HEK293 (cell line): ENCODE measurements around the gene GHDC.

Experiments used
- GLI2 ChIP-seq: fragments of 450-650 bp; formaldehyde crosslinking; IDR thresholded peaks from 2 replicates; pipeline ENCODE4; 2017; ENCODE audit warnings: missing biosample characterization, missing genetic modification characterization, low read depth, borderline replicate concordance
- OVOL3 ChIP-seq: fragments of 450-650 bp; formaldehyde crosslinking; IDR thresholded peaks from 2 replicates; pipeline ENCODE4 v1.5.1; 2016; ENCODE audit warnings: missing biosample characterization, missing genetic modification characterization
- PRDM1 ChIP-seq: fragments of 450-650 bp; formaldehyde crosslinking; IDR thresholded peaks from 2 replicates; pipeline ENCODE4; 2016; ENCODE audit warnings: missing biosample characterization, missing genetic modification characterization
- SALL2 ChIP-seq: fragments of 450-650 bp; formaldehyde crosslinking; IDR thresholded peaks from 2 replicates; pipeline ENCODE4 v1.5.0; 2017; ENCODE audit warnings: missing biosample characterization, mild to moderate bottlenecking, missing genetic modification characterization, borderline replicate concordance
- ZNF121 ChIP-seq: fragments of 450-650 bp; formaldehyde crosslinking; IDR thresholded peaks from 2 replicates; pipeline ENCODE4 v1.5.1; 2016; ENCODE audit warnings: missing biosample characterization, missing genetic modification characterization
- ZNF140 ChIP-seq: fragments of 450-650 bp; formaldehyde crosslinking; IDR thresholded peaks from 2 replicates; pipeline ENCODE4 v1.5.1; 2016; ENCODE audit warnings: missing biosample characterization, missing genetic modification characterization
- ZNF155 ChIP-seq: fragments of 450-650 bp; formaldehyde crosslinking; IDR thresholded peaks from 2 replicates; pipeline ENCODE4 v1.5.1; 2016; ENCODE audit warnings: missing biosample characterization, missing genetic modification characterization
- ZNF16 ChIP-seq: fragments of 450-650 bp; formaldehyde crosslinking; IDR thresholded peaks from 2 replicates; pipeline ENCODE4 v1.5.1; 2016; ENCODE audit warnings: low read depth, missing biosample characterization, missing genetic modification characterization
- ZNF19 ChIP-seq: fragments of 450-650 bp; formaldehyde crosslinking; IDR thresholded peaks from 2 replicates; pipeline ENCODE4; 2016; ENCODE audit warnings: missing biosample characterization, missing genetic modification characterization, low read depth
- ZNF404 ChIP-seq: fragments of 450-650 bp; formaldehyde crosslinking; IDR thresholded peaks from 2 replicates; pipeline ENCODE4 v1.5.1; 2017; ENCODE audit warnings: missing biosample characterization, missing genetic modification characterization
- ZNF423 ChIP-seq: fragments of 450-650 bp; formaldehyde crosslinking; IDR thresholded peaks from 2 replicates; pipeline ENCODE4 v1.5.1; 2016; ENCODE audit warnings: missing biosample characterization, missing genetic modification characterization
- ZNF473 ChIP-seq: fragments of 450-650 bp; formaldehyde crosslinking; IDR thresholded peaks from 2 replicates; pipeline ENCODE4 v1.5.1; 2017; ENCODE audit warnings: missing biosample characterization, missing genetic modification characterization
- ZNF660 ChIP-seq: fragments of 450-650 bp; IDR thresholded peaks from 2 replicates; pipeline ENCODE4 v1.5.1; 2018; ENCODE audit warnings: missing biosample characterization, mild to moderate bottlenecking, missing genetic modification characterization
- ZNF670 ChIP-seq: fragments of 450-650 bp; formaldehyde crosslinking; IDR thresholded peaks from 2 replicates; pipeline ENCODE4 v1.5.1; 2016; ENCODE audit warnings: missing biosample characterization, missing genetic modification characterization, low read depth
- ZNF777 ChIP-seq: fragments of 450-650 bp; formaldehyde crosslinking; IDR thresholded peaks from 2 replicates; pipeline ENCODE4 v1.5.1; 2017; ENCODE audit warnings: missing biosample characterization, missing genetic modification characterization, borderline replicate concordance
- ZNF791 ChIP-seq: fragments of 450-650 bp; formaldehyde crosslinking; IDR thresholded peaks from 2 replicates; pipeline ENCODE4 v1.5.1; 2016; ENCODE audit warnings: missing biosample characterization, missing genetic modification characterization
- ZSCAN30 ChIP-seq: fragments of 450-650 bp; IDR thresholded peaks from 2 replicates; pipeline ENCODE4 v1.5.1; 2018; ENCODE audit warnings: missing biosample characterization, mild to moderate bottlenecking, missing genetic modification characterization, moderate library complexity
- TF ChIP-seq, protein P1 (sequence below): fragments of 450-650 bp; formaldehyde crosslinking; IDR thresholded peaks from 2 replicates; pipeline ENCODE4 v1.5.1; 2016; ENCODE audit warnings: missing biosample characterization, missing genetic modification characterization, borderline replicate concordance
- TF ChIP-seq, protein P2 (sequence below): fragments of 450-650 bp; formaldehyde crosslinking; IDR thresholded peaks from 2 replicates; pipeline ENCODE4 v1.5.1; 2016; ENCODE audit warnings: missing biosample characterization, missing genetic modification characterization
- TF ChIP-seq, protein P3 (sequence below): fragments of 450-650 bp; formaldehyde crosslinking; optimal IDR thresholded peaks from 2 replicates; pipeline ENCODE3; 2016; ENCODE audit warnings: missing biosample characterization, mild to moderate bottlenecking, missing genetic modification characterization
- TF ChIP-seq, protein P4 (sequence below): fragments of 450-650 bp; formaldehyde crosslinking; conservative IDR thresholded peaks from 2 replicates; pipeline ENCODE4 v1.5.1; 2016; ENCODE audit warnings: low read depth, missing biosample characterization, missing genetic modification characterization
- TF ChIP-seq, protein P5 (sequence below): sonication (generic); formaldehyde crosslinking; IDR thresholded peaks from 2 replicates; pipeline ENCODE4 v1.8.1; 2022; ENCODE audit warnings: mild to moderate bottlenecking, moderate library complexity, missing genetic modification reagents

Gene GHDC

DNA sequence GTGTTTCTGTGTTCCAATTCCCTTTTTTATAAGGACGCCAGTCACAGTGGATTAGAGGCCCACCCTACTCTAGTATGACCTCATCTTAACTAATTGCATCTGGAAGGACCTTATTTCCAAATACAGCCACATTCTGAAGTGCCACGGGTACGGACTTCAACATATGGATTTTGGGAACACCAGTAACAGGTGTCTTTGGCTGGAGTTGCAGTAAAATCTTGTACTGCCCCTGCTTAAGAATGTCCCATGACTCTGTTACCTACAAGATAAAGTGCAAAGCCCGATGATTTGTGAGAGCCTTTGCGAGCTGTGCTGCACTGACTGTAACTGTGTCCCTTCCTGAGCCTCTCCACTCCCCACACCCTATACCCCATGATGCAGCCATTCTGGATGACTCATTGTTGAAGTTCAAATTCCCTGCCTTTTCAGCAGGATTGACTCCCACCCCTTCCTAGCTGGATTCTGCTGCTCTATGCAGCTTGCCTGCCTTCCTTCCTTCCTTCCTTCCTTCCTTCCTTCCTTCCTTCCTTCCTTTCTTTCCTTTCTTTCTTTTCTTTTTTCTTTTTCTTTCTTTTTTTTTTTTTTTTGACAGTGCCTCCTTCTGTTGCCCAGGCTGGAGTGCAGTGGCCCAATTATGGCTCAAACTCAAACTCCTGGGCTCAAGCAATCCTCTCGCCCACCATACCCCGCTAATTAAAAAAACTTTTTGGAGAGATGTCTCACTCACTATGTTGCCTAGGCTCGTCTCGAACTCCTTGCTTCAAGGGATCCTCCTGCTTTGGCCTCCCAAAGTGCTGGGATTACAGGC, 11.2 kb downstream of the GHDC start (continued):
- TF ChIP-seq, protein P1, sequence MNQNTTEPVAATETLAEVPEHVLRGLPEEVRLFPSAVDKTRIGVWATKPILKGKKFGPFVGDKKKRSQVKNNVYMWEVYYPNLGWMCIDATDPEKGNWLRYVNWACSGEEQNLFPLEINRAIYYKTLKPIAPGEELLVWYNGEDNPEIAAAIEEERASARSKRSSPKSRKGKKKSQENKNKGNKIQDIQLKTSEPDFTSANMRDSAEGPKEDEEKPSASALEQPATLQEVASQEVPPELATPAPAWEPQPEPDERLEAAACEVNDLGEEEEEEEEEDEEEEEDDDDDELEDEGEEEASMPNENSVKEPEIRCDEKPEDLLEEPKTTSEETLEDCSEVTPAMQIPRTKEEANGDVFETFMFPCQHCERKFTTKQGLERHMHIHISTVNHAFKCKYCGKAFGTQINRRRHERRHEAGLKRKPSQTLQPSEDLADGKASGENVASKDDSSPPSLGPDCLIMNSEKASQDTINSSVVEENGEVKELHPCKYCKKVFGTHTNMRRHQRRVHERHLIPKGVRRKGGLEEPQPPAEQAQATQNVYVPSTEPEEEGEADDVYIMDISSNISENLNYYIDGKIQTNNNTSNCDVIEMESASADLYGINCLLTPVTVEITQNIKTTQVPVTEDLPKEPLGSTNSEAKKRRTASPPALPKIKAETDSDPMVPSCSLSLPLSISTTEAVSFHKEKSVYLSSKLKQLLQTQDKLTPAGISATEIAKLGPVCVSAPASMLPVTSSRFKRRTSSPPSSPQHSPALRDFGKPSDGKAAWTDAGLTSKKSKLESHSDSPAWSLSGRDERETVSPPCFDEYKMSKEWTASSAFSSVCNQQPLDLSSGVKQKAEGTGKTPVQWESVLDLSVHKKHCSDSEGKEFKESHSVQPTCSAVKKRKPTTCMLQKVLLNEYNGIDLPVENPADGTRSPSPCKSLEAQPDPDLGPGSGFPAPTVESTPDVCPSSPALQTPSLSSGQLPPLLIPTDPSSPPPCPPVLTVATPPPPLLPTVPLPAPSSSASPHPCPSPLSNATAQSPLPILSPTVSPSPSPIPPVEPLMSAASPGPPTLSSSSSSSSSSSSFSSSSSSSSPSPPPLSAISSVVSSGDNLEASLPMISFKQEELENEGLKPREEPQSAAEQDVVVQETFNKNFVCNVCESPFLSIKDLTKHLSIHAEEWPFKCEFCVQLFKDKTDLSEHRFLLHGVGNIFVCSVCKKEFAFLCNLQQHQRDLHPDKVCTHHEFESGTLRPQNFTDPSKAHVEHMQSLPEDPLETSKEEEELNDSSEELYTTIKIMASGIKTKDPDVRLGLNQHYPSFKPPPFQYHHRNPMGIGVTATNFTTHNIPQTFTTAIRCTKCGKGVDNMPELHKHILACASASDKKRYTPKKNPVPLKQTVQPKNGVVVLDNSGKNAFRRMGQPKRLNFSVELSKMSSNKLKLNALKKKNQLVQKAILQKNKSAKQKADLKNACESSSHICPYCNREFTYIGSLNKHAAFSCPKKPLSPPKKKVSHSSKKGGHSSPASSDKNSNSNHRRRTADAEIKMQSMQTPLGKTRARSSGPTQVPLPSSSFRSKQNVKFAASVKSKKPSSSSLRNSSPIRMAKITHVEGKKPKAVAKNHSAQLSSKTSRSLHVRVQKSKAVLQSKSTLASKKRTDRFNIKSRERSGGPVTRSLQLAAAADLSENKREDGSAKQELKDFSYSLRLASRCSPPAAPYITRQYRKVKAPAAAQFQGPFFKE (tag by site-specific recombination): no peak
- no peak for TF ChIP-seq ZNF140 (tag by site-specific recombination)
- TF ChIP-seq ZNF791 (tag by site-specific recombination): no peak
- TF ChIP-seq SALL2 (tag by site-specific recombination): no peak
- no peak for TF ChIP-seq GLI2 (tag by site-specific recombination)
- TF ChIP-seq ZNF777: no peak
- peak; percentile 58; the same call in 1 of the 2 replicates for TF ChIP-seq ZNF660
- TF ChIP-seq ZNF670 (tag by site-specific recombination): no peak
- TF ChIP-seq ZNF473 (tag by site-specific recombination): no peak
- TF ChIP-seq ZNF155 (tag by site-specific recombination): no peak
- TF ChIP-seq ZSCAN30 (tag by site-specific recombination): no peak
- no peak for TF ChIP-seq ZNF121 (tag by site-specific recombination)
- TF ChIP-seq ZNF19: no peak
- TF ChIP-seq PRDM1: peak; percentile 7; the same call in 1 of the 2 replicates
- TF ChIP-seq, protein P2, sequence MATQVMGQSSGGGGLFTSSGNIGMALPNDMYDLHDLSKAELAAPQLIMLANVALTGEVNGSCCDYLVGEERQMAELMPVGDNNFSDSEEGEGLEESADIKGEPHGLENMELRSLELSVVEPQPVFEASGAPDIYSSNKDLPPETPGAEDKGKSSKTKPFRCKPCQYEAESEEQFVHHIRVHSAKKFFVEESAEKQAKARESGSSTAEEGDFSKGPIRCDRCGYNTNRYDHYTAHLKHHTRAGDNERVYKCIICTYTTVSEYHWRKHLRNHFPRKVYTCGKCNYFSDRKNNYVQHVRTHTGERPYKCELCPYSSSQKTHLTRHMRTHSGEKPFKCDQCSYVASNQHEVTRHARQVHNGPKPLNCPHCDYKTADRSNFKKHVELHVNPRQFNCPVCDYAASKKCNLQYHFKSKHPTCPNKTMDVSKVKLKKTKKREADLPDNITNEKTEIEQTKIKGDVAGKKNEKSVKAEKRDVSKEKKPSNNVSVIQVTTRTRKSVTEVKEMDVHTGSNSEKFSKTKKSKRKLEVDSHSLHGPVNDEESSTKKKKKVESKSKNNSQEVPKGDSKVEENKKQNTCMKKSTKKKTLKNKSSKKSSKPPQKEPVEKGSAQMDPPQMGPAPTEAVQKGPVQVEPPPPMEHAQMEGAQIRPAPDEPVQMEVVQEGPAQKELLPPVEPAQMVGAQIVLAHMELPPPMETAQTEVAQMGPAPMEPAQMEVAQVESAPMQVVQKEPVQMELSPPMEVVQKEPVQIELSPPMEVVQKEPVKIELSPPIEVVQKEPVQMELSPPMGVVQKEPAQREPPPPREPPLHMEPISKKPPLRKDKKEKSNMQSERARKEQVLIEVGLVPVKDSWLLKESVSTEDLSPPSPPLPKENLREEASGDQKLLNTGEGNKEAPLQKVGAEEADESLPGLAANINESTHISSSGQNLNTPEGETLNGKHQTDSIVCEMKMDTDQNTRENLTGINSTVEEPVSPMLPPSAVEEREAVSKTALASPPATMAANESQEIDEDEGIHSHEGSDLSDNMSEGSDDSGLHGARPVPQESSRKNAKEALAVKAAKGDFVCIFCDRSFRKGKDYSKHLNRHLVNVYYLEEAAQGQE (tag by site-specific recombination): 0 out of 2 replicates have a peak, but pooled peaks have one; percentile 9
- TF ChIP-seq, protein P3, sequence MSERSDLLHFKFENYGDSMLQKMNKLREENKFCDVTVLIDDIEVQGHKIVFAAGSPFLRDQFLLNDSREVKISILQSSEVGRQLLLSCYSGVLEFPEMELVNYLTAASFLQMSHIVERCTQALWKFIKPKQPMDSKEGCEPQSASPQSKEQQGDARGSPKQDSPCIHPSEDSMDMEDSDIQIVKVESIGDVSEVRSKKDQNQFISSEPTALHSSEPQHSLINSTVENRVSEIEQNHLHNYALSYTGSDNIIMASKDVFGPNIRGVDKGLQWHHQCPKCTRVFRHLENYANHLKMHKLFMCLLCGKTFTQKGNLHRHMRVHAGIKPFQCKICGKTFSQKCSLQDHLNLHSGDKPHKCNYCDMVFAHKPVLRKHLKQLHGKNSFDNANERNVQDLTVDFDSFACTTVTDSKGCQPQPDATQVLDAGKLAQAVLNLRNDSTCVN (tag by site-specific recombination): peak; percentile 9
- no peak for TF ChIP-seq ZNF423
- TF ChIP-seq, protein P4, sequence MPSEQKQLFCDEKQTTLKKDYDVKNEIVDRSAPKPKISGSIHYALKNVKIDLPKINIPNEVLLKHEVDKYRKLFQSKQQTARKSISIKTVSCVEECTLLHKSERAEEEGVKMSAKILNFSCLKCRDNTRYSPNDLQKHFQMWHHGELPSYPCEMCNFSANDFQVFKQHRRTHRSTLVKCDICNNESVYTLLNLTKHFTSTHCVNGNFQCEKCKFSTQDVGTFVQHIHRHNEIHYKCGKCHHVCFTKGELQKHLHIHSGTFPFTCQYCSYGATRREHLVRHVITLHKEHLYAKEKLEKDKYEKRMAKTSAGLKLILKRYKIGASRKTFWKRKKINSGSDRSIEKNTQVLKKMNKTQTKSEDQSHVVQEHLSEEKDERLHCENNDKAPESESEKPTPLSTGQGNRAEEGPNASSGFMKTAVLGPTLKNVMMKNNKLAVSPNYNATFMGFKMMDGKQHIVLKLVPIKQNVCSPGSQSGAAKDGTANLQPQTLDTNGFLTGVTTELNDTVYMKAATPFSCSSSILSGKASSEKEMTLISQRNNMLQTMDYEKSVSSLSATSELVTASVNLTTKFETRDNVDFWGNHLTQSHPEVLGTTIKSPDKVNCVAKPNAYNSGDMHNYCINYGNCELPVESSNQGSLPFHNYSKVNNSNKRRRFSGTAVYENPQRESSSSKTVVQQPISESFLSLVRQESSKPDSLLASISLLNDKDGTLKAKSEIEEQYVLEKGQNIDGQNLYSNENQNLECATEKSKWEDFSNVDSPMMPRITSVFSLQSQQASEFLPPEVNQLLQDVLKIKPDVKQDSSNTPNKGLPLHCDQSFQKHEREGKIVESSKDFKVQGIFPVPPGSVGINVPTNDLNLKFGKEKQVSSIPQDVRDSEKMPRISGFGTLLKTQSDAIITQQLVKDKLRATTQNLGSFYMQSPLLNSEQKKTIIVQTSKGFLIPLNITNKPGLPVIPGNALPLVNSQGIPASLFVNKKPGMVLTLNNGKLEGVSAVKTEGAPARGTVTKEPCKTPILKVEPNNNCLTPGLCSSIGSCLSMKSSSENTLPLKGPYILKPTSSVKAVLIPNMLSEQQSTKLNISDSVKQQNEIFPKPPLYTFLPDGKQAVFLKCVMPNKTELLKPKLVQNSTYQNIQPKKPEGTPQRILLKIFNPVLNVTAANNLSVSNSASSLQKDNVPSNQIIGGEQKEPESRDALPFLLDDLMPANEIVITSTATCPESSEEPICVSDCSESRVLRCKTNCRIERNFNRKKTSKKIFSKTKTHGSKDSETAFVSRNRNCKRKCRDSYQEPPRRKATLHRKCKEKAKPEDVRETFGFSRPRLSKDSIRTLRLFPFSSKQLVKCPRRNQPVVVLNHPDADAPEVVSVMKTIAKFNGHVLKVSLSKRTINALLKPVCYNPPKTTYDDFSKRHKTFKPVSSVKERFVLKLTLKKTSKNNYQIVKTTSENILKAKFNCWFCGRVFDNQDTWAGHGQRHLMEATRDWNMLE: no peak
- TF ChIP-seq, protein P5, sequence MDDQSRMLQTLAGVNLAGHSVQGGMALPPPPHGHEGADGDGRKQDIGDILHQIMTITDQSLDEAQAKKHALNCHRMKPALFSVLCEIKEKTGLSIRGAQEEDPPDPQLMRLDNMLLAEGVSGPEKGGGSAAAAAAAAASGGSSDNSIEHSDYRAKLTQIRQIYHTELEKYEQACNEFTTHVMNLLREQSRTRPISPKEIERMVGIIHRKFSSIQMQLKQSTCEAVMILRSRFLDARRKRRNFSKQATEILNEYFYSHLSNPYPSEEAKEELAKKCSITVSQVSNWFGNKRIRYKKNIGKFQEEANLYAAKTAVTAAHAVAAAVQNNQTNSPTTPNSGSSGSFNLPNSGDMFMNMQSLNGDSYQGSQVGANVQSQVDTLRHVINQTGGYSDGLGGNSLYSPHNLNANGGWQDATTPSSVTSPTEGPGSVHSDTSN (CRISPR knock-in tag): no peak
- no peak for TF ChIP-seq ZNF404 (tag by site-specific recombination)
- no peak for TF ChIP-seq OVOL3 (tag by site-specific recombination)
- TF ChIP-seq ZNF16 (tag by site-specific recombination): no peak
